ENCODE results near the gene CTTN.

GRCh38 chr11:70433038-70433437 lies 34.7 kb downstream of the CTTN start:
- TF ChIP-seq CTCF (IDR thresholded peaks at IDR 0.05) (no peak), EP300 (IDR thresholded peaks at IDR 0.05) (no peak), POLR2A (IDR thresholded peaks at IDR 0.05) (no peak)

All from tibial nerve (tissue), 4 donors.